GM21825 (cell line): ENCODE results near the gene KLHL3.

Source experiments
- ATAC-seq: cut with Tn5 transposase; IDR thresholded peaks from one replicate; pipeline ENCODE4 v1.9.1; 2021; ENCODE audit warnings: mild to moderate bottlenecking, moderate library complexity; ENCODE audit not compliant: unreplicated experiment

KLHL3 gene

GRCh38 chr5:137615171-137615775 is 120.6 kb downstream of the KLHL3 start:
- ATAC-seq, result no peak

GRCh38 chr5:137613554-137614265 is 122.2 kb downstream of the KLHL3 start:
- no peak for ATAC-seq

- no peak for ATAC-seq
Observed at GRCh38 chr5:137612576-137612975, 123.3 kb downstream of the KLHL3 start.

GRCh38 chr5:137611794-137612435 is 124.0 kb downstream of the KLHL3 start:
- ATAC-seq, result no peak

- no peak for ATAC-seq
Observed at GRCh38 chr5:137611011-137611580, 124.8 kb downstream of the KLHL3 start.

- no peak for ATAC-seq
Observed at GRCh38 chr5:137610598-137610997, 125.3 kb downstream of the KLHL3 start.

GRCh38 chr5:137609127-137609526 is 126.8 kb downstream of the KLHL3 start:
- no peak for ATAC-seq

- no peak for ATAC-seq
Observed at GRCh38 chr5:137607771-137608170, 128.1 kb downstream of the KLHL3 start.

GRCh38 chr5:137606401-137606800 is 129.5 kb downstream of the KLHL3 start:
- ATAC-seq, result no peak

GRCh38 chr5:137605411-137605810 is 130.5 kb downstream of the KLHL3 start:
- no peak for ATAC-seq

GRCh38 chr5:137604348-137605095 is 131.4 kb downstream of the KLHL3 start:
- no peak for ATAC-seq

- no peak for ATAC-seq
Observed at GRCh38 chr5:137603891-137604290, 132.0 kb downstream of the KLHL3 start.

- ATAC-seq, result no peak
Observed at GRCh38 chr5:137603356-137603755, 132.5 kb downstream of the KLHL3 start.

- no peak for ATAC-seq
Observed at GRCh38 chr5:137602721-137603273, 133.1 kb downstream of the KLHL3 start.

- ATAC-seq, result no peak
Observed at GRCh38 chr5:137600721-137601360, 135.0 kb downstream of the KLHL3 start.

- no peak for ATAC-seq
Observed at GRCh38 chr5:137599457-137599856, 136.4 kb downstream of the KLHL3 start.

GRCh38 chr5:137598399-137598798 is 137.5 kb downstream of the KLHL3 start:
- no peak for ATAC-seq

- no peak for ATAC-seq
Observed at GRCh38 chr5:137596941-137597340, 138.9 kb downstream of the KLHL3 start.

- no peak for ATAC-seq
Observed at GRCh38 chr5:137595396-137596079, 140.4 kb downstream of the KLHL3 start.

- ATAC-seq, result no peak
Observed at GRCh38 chr5:137594717-137595116, 141.2 kb downstream of the KLHL3 start.
